Astrocyte of the spinal cord (primary cell): ENCODE measurements around the gene FNDC7.

Experiments
- DNase-seq: peaks from one replicate; pipeline ENCODE4 v3.0.0; 2011; ENCODE audit warnings: low read depth, low spot score
- H3K4me3 ChIP-seq: 2 replicates; pipeline ENCODE4 v1.5.1; 2011; ENCODE audit warnings: low read depth, mild to moderate bottlenecking, low read length, moderate library complexity
- CTCF ChIP-seq: IDR thresholded peaks from 2 replicates; pipeline ENCODE4 v1.5.1; 2012; ENCODE audit warnings: low read depth, mild to moderate bottlenecking, low read length, inconsistent platforms
- in situ Hi-C: cut with HindIII; loops from 2 replicates; pipeline ENCODE4 v1.10.0; 2017; ENCODE audit warnings: low sequenced_read_pairs

The FNDC7 gene

GRCh38 chr1:108686614-108687313 is 25.9 kb upstream of the FNDC7 start:
- no peak for DNase-seq
- no peak for TF ChIP-seq CTCF
- in situ Hi-C loops: no loop called here
- H3K4me3 ChIP-seq: no peak overlapping the region

GRCh38 chr1:108691128-108691941 is 21.4 kb upstream of the FNDC7 start:
- in situ Hi-C loops: no loop called here

GRCh38 chr1:108691942-108692723 is 20.6 kb upstream of the FNDC7 start, which contains the start of gene PRPF38B:
TSS of gene PRPF38B (plus strand) at chr1:108692310. CDS start at chr1:108692592, 282 bp downstream.
- TF ChIP-seq CTCF: no peak
- DNase-seq: peak; percentile 94
- in situ Hi-C loops: no loop called here
- H3K4me3 ChIP-seq: peak within 1 kb of the TSS; percentile 67

More at GRCh38 chr1:108691128-108691941, 21.4 kb upstream of the FNDC7 start:
- H3K4me3 ChIP-seq: peak overlapping the region; percentile 67
- DNase-seq: no peak
- TF ChIP-seq CTCF: no peak

GRCh38 chr1:108692724-108693655 is 19.7 kb upstream of the FNDC7 start:
- peak; percentile 25 for TF ChIP-seq CTCF
- DNase-seq: peak; percentile 75
- in situ Hi-C loops: no loop called here
- H3K4me3 ChIP-seq: peak overlapping the region; percentile 67

GRCh38 chr1:108695535-108695934 is 17.2 kb upstream of the FNDC7 start:
- no peak overlapping the region for H3K4me3 ChIP-seq
- no peak for TF ChIP-seq CTCF
- DNase-seq: no peak
- in situ Hi-C loops: no loop called here
